Measurements from ENCODE around the gene NMBR. TPM values are rescaled to one million over a fixed set of nuclear protein-coding genes. Genes with fewer than 3 reads are reported as not detected.
"Not testable (repeated sequence)": the region's sequence is repeated elsewhere in the genome, so short reads cannot be mapped to it uniquely, and the experiment has no call there.

Gene NMBR
- total RNA-seq, 1 donor from 2014 or later = 0.22 TPM

- DNase-seq (ENCODE audit: extremely low spot score, unreplicated experiment) = no peak
- no peaks in the 10 kb centered on the region for H3K27me3 Mint-ChIP-seq
- H3K9me3 Mint-ChIP-seq = no peaks in the 10 kb centered on the region
- peaks cover 6% of the 10 kb centered on the region for H3K4me1 Mint-ChIP-seq (ENCODE audit: unreplicated experiment)
- no peak overlapping the region for H3K4me3 Mint-ChIP-seq
- no peak overlapping the region for H3K27ac Mint-ChIP-seq
- H3K36me3 Mint-ChIP-seq = peaks cover 4% of the 10 kb centered on the region
- TF ChIP-seq CTCF (conservative IDR thresholded peaks at IDR 0.05) = peak; percentile 77
Observed at GRCh38 chr6:142155895-142156757, 9.2 kb upstream of the NMBR start.

GRCh38 chr6:142155091-142155490, 8.2 kb upstream of the NMBR start:
- no peak overlapping the region for H3K27ac Mint-ChIP-seq
- no peak overlapping the region for H3K4me3 Mint-ChIP-seq
- TF ChIP-seq CTCF (conservative IDR thresholded peaks at IDR 0.05) = no peak
- peaks cover 6% of the 10 kb centered on the region for H3K4me1 Mint-ChIP-seq (ENCODE audit: unreplicated experiment)
- H3K27me3 Mint-ChIP-seq = no peaks in the 10 kb centered on the region
- DNase-seq (ENCODE audit: extremely low spot score, unreplicated experiment) = no peak
- peaks cover 14% of the 10 kb centered on the region for H3K36me3 Mint-ChIP-seq
- H3K9me3 Mint-ChIP-seq = no peaks in the 10 kb centered on the region

GRCh38 chr6:142154336-142154735, 7.4 kb upstream of the NMBR start:
- no peak for TF ChIP-seq CTCF (conservative IDR thresholded peaks at IDR 0.05)
- Mint-ChIP-seq H3K4me3 (no peak overlapping the region), H3K36me3 (peaks cover 9% of the 10 kb centered on the region), H3K27ac (no peak overlapping the region), H3K27me3 (no peaks in the 10 kb centered on the region), H3K9me3 (no peaks in the 10 kb centered on the region), H3K4me1 (ENCODE audit: unreplicated experiment) (peaks cover 8% of the 10 kb centered on the region)
- no peak for DNase-seq (ENCODE audit: extremely low spot score, unreplicated experiment)

GRCh38 chr6:142153196-142153595, 6.3 kb upstream of the NMBR start:
- Mint-ChIP-seq H3K36me3 (peaks cover 9% of the 10 kb centered on the region), H3K4me3 (no peak overlapping the region)

GRCh38 chr6:142152746-142153145, 5.8 kb upstream of the NMBR start:
- no peak for TF ChIP-seq CTCF (conservative IDR thresholded peaks at IDR 0.05)
- H3K36me3 Mint-ChIP-seq = peaks cover 9% of the 10 kb centered on the region
- no peak for DNase-seq (ENCODE audit: extremely low spot score, unreplicated experiment)
- no peaks in the 10 kb centered on the region for H3K27me3 Mint-ChIP-seq
- no peak overlapping the region for H3K4me3 Mint-ChIP-seq
- no peaks in the 10 kb centered on the region for H3K9me3 Mint-ChIP-seq
- peaks cover 19% of the 10 kb centered on the region for H3K4me1 Mint-ChIP-seq (ENCODE audit: unreplicated experiment)
- H3K27ac Mint-ChIP-seq = no peak overlapping the region

More at GRCh38 chr6:142153196-142153595, 6.3 kb upstream of the NMBR start:
- Mint-ChIP-seq H3K9me3 (no peaks in the 10 kb centered on the region), H3K4me1 (ENCODE audit: unreplicated experiment) (peaks cover 18% of the 10 kb centered on the region), H3K27ac (no peak overlapping the region), H3K27me3 (no peaks in the 10 kb centered on the region)
- TF ChIP-seq CTCF (conservative IDR thresholded peaks at IDR 0.05) = no peak
- DNase-seq (ENCODE audit: extremely low spot score, unreplicated experiment) = no peak

GRCh38 chr6:142141531-142141930, 5.4 kb downstream of the NMBR start:
- H3K4me1 Mint-ChIP-seq (ENCODE audit: unreplicated experiment); H3K27me3 Mint-ChIP-seq; H3K4me3 Mint-ChIP-seq; H3K27ac Mint-ChIP-seq; H3K36me3 Mint-ChIP-seq; H3K9me3 Mint-ChIP-seq; DNase-seq (ENCODE audit: extremely low spot score, unreplicated experiment): not testable (repeated sequence)

All from type B pancreatic cell (in vitro differentiated cells).